HG02678 (cell line): Measurements from ENCODE around the gene PLOD2.

Experiments
- ATAC-seq: cut with Tn5 transposase; IDR thresholded peaks from one replicate; pipeline ENCODE4 v1.9.1; 2021; ENCODE audit warnings: mild to moderate bottlenecking, moderate library complexity; ENCODE audit not compliant: unreplicated experiment

Gene PLOD2

DNA sequence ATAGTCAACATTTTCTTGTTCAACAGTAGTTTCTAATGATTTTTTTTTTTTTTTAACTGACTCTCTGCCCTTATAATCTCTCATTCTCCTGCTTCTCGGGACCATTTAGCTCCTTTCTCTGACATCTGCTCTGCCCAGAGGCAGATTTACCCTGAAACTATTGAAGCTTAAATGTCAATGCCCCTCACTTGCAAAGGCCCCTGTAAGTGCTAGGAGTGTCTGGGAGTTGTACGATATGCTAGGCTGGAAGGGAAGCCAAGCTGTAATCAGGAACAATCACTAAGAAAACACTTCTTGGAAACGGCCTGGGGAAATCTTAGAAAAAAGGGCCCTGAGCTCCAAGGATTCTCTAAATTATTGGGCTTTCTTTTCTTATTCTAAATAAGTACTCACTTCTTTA lies 5.8 kb upstream of the PLOD2 start:
- no peak for ATAC-seq

DNA sequence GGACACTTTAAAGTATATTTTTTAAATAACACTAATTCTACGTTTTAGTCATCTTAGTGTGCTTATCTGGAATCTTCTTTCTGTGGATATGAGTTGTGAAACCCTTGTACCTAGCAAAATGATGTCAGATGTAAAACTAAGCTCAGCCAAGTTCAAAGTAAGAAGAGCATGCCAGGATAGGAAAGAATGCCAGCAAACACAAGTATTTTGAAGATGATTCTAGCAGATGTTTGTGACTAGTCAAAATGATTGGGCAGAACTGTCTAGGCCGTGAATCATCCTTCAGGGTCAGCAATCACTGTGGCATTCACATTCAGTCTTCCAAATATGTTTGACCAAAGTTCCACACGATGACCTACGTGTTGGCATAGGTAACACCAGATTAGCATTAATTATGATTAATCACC lies 5.4 kb upstream of the PLOD2 start:
- no peak for ATAC-seq

DNA sequence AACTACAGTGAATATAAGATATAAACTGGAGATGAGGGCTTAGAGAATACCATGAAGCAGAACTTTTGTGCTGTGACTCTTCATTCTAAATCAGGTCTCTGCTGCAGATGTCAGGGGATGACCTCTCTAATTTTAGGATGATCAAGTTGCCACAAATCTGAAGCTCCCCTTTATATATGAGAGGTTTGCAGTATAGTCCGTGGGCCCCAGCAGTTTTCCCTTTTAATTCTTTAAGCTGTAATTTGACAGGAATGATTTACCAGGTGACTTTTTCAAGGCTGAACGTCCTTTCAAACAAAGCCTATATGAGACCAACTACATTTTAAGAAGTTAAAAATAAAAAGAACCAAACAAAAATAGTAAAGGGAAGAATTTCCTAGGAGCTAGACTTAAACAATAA lies 4.9 kb upstream of the PLOD2 start:
- no peak for ATAC-seq

DNA sequence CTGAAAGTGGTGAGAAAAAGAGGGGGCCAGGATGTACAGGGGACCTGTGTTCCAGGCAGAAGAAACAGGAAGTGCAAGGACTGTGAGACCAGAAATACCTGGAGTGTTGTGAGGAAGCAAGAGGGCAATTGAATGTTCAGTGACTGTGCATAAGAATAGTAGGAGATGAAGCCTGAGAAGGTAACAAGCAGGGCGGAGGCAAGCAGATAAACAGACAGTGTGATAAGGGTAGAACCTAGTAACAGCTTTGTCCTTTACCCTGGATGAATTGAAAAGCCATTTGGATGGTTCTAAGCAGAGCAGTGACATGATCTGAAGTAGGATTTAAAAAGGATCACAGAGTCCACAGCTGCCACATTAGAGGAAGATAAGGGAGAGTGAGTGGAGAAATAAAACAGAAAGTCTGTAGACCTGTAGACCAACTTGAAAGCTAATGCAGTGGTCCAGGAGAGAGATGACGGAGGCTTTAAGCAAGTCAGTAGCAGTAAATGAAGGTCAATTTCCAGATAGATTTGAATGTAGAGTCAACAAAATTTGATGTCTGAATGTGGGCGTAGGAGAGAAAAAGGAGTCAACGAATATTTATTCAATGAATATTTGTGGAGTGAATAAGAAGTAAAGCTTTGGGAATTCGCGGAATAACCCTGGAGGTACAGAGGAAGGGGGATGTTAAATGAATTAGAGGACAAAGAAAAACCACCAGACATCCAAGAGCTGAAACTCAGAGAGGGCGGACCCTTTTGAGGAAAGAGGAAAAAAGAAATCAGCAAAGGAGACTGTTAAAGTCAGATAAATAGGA lies 4.2 kb upstream of the PLOD2 start:
- ATAC-seq = no peak

DNA sequence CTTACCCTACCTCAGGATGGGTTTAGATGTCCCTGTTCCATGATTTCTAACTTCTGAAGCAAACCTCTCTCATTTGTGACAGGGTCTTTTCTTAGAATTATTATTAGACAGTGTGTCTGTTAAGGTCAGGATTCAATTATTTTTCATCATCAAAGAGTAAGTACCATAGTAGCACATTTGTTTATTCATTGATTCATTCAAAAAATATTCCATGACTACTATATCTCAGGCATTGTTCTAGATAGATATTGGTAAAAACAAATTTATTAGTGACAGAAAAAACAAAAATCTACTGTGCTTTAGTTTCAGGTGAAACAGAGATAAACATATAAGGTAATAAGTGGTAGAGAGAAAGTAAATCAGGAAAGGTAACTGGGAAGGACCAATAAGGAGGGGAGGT lies 3.5 kb upstream of the PLOD2 start:
- no peak for ATAC-seq

DNA sequence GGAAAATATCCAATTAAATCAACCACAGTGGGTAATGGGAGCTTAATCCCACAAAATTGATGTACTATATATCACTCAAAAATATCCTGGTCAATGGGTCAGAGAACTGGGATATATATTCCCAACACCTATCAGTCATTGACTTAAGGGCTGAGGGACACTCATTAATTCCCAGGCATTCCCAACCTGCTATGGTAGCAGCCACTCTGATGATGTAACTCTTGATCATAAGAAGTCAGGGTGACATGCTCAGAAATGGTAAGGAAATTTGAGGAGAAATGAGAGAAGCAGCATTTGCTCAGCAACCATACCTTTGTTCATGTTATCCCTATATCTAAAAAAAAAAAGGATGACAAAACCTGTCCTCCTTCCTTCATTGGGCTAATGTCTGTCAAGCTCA lies 3.1 kb upstream of the PLOD2 start:
- no peak for ATAC-seq

DNA sequence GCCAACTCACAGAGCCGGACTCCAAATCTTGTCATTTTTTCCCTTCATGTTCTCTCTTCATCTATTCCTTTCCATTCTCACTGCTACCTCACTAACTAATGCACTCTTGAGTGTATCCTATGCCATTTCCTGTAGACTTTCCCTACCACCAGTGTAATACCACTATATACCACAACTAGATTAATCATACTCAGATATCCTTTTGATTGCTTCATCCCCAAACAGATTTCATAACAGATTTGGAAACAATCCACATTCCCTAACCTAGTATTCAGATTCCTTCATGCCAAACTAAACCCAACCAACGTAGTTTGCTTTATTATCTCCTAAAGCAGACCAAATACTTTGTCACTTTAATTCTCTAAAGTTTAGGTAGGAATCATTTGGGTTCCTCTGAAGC lies 2.6 kb upstream of the PLOD2 start:
- ATAC-seq = no peak

DNA sequence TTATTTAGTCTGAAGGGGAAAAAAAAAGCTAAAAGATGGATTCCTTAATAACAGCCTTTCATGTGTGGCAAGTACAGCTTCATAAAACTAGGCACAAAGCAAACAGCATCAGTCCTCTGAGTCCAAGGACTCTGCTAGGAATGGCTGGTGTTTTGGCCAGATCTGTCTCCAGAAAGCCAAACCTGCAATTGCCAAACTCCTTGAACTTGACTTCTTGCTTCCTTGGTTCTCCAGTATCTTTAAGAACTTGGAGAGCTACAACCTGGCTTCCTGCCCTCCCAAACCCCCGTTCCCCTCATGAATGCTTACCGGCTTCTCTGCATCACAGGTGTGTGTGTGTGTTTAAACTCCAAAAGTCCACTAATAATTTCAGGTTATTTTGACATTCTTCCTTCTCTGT lies 1.6 kb upstream of the PLOD2 start:
- ATAC-seq = no peak

DNA sequence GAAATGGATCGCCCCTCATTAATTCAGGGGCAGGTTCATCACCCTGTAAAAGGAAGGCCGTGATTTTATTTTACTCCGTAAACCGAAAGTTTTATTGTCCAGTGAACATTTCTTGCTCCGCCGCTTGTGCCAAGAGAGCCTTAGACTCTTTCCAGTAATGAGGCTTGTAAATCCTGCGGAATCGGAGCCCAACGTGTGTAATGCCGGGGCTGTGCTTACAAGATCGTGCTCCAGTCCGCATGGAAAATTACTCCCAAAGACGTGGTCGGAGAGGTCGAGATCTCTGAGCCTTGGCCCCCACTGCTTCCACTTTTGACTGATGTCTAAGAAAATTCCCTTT lies 649 bp upstream of the PLOD2 start:
- no peak for ATAC-seq

DNA sequence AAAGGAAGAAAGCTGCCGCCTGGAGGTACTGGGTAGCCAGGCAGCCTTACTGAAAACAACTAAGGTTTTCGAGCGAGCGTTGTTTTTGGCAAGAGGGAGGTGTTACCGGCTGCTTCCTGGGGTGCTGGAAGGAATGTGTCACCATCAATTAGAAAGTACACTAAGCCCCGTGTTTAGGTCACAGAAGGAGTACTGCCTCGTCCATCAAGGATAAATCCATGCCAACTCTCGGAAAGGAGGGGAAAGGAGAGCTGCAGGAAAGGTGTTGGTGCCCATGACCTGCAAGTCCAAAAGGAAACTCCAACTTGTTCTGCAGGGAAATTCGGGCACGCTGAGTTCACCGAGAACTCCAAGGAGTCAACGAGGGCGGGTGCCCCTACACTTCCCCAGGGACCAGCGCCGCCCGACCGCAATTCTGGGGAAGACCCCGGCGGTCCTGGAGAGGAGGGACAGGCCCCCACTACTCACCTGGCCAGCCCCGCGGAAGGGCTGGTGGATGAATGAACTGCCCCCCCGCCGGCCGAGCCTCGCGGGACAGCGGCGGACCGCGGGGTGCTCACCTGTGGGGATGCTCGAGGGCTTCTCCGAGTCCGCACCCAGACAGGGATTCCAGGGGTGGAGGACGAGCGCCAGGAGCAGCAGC lies 542 bp downstream of the PLOD2 start:
- ATAC-seq = peak; percentile 15

DNA sequence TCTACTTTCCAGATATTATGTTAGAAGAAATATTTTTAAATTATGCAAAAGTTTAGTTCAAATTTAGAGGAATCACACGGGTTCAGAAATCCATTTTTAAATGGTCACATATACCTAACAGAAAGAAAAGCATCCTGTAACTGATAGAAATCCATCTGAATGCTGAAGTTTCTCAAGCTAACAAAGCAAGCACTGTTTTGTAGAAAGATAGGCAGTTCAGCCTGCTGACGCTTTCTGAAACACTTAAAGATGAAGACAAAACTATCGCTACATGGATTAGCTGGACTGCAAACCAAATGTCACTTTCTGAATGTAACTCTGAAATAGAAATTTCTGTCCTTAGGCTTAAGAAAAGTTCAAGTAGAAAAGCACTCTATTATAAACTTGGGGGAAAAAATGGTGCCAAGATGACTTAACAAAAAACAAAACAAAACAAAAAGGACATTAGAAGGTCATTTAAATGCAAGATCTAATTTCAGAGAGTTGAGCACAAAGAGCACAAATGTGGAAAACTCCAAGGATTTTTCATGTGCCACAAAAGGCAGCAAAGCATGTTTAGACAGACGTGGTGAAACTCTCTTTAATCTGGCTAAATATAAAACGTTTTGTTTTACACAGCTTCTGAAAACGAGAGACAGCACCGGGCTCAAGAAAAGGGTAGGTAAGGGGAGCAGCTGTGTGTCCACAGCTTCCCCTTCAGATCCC lies 1.2 kb downstream of the PLOD2 start:
- no peak for ATAC-seq

DNA sequence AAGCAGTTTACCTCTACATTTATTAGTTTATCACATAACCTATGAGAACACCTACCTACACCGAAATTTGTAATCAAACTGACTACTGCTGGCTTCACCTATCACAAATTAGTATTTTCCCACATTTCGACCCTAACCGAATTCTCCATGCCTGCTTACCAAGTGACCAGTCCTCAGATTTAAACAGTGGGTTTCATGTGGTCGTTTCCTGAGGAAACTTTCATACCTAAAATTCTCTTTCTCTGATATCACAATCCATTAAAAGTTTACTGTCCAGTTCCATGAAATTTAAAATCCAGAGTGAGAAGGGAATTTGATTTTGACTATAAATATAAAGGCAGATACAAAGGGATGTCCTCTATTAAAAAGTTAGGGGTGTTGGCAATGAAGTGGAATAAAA lies 1.9 kb downstream of the PLOD2 start:
- ATAC-seq = no peak

DNA sequence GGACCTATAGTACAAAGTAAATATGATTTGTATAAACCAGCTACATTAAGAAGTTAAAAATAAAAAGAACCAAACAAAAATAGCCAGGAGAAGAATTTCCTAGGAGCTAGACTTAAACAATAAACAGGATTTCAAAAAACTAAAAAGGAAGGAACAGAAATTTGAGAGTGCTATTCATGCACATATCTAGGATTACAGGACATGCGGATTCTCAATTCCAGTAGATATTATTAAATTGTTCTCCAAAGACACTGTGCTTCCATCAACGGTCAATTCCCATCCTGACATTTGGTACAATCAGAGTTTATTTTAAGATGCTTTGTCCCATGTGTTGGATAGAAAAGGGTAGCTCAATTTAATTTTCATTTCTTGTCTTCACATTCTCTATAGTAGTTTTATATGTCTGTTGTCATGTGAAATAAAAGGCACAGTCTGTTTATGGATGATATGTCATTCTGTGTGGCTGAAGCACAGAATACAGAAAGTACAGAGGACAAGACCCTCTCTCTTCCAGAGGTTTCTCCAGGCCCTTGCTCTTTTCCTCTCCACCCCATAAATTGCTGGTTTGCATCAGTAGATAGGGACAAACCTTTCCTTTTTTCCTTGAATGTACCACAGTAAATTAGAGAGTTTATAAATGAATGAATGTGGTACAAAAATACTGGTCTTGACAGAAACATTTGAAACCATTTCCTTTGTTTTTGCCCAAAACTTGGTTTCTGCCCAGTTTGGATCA lies 3.5 kb downstream of the PLOD2 start:
- no peak for ATAC-seq

DNA sequence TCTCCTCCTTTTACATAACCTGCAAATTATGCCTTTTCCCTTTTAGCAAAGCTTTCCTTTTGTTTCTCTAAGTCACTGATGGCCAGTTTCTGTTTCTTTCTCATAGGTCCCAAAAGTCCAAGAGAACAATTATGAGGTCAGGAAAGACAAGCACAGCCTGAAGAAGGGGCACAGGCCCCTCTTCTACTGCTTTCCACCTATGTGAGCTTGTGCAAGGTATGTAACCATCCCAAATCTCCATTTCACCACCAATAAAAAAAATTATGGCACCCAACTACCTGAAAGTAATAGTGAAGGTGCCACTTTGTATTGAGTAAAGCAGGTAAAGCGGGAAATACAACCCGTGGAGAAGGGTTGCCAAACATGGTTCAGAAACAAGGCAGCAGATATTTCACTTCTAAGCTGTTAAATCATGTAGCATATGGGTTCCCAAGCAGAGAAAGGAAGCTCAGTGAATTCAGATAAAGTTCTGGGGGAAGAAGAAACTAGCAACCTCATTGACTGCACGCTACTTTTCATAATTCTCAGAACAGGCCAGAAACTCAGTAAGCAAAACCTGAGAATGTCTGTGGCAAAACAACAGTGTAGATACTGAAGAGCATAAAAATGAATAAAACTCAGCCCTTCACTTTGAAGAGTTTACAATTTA lies 4.2 kb downstream of the PLOD2 start:
- no peak for ATAC-seq

DNA sequence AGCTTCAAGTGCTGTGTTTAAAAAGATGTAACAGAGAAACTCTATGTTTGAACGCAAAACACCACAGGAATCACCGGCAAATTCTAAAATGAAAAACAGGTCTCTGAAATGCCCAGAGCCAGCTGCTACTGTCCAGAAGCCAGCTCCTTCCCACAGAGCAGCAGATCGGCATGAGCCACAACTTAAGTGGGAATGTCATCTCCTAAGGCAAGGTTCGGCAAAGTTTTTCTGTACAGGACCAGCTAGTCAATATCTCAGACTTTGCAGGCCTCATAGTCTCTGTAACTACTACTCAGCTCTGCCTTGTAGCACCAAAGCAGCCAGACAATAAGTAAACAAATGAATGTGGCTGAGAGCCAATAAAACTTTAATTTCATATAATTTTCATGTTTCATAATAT lies 4.9 kb downstream of the PLOD2 start:
- ATAC-seq = no peak

DNA sequence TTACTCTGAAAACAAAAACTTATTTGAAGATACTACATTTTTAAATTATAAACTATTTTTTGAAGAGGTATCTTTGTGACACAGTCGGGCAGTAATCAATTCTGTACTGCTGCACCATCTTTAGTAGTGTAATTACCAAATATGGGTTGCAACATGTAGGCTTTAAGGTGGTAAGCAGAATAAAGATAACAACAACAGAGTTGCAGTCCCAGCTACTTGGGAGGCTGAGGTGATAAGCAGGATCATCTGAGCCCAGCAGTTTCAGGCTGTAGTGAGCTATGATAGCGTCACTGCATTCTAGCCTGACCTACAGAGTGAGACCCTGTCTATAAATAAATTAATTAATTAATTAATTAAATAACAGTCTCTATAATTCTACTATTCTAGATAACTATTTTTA lies 6.0 kb downstream of the PLOD2 start:
- no peak for ATAC-seq

DNA sequence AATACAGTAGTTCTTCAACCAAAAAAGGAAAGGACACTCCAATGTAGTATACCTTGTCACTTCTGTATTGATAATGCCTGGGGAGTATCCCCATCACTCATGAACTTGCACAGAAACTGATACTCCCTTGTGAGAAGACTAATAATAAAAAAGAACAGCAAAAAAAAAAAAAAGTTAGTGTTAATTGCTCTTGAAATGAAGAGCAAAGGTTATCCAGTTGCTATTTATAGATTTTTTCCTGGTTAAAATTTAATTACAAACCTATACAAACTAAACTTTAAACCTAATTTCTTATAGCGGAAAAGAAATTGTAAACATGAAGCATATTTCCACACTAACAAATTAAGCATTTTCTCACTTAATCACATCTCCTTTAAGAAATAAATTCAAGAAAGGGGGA lies 6.7 kb downstream of the PLOD2 start:
- ATAC-seq = no peak

DNA sequence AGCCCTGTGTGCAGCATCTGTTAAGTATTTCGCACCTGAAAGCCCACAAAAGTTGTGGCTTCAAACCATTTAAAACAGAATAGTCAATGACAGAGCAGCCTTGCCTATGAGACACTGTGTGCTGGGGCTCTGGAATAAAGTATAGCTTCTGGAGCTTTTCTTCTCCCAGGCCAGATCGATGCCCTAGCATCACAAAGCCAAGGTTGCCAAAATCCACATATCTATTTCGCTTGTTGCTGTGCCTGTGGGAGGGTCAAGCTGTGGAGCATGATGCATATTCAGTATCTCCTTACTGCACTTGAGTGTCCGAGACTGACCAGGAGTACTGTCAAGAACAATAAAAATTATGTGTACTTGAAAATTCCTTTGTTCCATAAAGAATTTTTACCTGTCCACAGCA lies 7.6 kb downstream of the PLOD2 start:
- ATAC-seq = no peak

DNA sequence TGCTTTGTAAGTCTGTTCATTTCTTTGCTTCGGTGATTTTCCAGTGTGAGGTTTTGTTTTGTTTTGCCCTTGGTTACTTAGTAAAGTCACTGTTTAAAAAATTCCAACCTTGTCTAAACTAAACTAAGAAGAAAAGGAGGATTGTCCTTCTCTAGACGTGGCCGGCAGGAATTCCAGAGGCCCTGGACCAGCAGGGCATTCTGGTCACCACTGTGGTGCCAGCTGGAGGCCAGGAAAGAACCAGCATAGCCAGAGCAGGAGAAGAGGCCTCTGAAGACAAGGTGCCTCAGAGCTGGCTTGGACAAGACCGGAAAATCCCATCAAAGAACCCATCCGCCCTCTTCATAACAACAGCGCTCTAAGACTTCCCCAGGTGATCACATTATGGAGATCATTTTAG lies 8.2 kb downstream of the PLOD2 start:
- no peak for ATAC-seq

DNA sequence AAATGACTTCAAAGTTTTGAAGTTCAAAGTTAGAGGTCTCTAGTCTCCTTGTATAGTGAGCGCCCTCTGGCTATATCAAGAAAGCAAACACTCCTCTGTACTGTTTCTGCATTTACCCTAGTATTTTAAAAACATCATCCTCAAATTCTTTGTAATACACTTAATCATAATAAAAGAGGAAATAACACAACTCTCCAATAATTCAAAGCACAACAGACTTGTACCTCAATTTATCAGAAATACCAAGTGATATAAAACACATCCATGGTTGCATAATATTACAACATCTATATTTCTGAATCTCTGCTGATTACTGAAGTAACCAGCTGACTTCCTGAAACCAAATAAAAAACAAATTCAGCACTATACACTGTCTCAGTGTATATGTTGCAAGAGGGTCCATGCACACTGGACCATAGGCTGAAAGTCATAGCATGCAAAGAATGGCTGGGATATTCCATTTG lies 12.5 kb downstream of the PLOD2 start:
- ATAC-seq = no peak

DNA sequence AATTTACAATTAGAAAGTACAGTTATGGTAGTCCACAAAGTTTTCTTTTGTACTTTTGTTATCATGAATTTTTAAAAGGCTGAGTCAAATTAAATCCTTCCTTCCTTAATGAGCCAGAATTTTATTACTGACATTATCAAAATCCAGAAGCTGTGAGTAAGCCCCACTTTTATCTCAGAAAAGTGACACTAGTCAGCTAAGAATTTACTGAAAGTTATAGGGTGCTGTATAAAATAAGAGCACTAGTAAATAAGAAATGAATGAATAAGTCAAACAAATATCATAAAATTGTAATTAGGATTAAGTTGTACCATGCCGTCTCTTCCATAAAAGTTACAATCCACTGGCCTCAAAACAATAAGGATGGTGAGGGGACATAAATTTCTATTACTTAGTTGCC lies 15.3 kb downstream of the PLOD2 start:
- no peak for ATAC-seq
